AG08396 (cell line): Measurements from ENCODE around the gene SH3RF3.

ENCODE experiments used
- DNase-seq: peaks from one replicate; pipeline ENCODE4 v3.0.0; 2012; ENCODE audit warnings: low spot score, mixed read lengths

Gene SH3RF3

GRCh38 chr2:109183871-109184270, 54.9 kb downstream of the SH3RF3 start:
- no peak for DNase-seq

DNA sequence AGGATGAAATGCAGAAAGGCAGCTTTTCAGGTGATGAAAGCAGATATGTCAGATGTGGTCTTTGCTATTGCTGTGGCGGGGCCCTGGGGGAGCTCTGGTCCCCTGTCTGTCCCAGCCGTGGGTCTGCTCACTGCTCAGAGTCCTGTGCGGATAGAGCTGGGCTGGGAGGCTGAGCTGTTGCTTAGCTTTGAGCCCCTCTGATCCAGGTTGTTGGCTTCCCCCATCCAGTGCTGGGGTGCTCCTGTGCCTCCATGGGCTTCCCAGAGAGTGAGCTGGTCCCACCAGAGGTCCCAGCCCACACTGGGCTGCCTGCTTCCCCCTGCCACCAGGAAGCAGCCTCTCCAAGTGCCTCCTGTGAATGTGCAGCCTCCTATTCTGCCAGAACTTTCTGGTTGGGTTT, 55.4 kb downstream of the SH3RF3 start:
- DNase-seq, result no peak

GRCh38 chr2:109185338-109185737, 56.3 kb downstream of the SH3RF3 start:
- DNase-seq, result peak; percentile 77

- DNase-seq, result peak; percentile 79
Measured at GRCh38 chr2:109185821-109186570, 57.0 kb downstream of the SH3RF3 start.

DNA sequence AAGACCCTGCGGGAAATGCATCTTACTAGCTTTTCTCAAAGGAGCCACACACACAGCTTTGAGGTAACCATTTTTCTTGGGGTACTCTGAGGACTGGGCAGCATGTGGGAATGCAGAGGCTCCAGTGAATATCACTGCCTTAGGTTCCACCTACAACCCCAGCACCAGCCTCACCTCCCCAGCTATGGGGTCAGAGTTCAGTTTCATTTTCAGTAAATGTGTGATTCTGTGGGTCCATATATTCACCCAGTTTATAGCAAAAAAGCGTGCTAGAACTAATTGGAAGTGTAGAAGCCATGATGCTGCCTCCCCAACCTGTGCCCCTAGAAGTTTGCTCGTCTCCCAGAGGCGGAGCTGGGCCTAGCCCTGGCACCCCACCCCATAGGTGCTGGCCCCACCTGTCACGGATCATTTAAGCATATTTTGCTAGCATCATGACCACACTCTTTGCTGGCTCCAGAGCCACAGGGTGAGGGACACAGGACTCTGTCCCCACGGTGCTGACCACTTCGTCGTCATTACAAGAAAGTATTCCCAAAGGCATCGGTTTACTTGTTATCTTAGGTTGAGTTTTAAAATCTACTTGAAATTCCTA, 57.7 kb downstream of the SH3RF3 start:
- DNase-seq, result no peak

DNA sequence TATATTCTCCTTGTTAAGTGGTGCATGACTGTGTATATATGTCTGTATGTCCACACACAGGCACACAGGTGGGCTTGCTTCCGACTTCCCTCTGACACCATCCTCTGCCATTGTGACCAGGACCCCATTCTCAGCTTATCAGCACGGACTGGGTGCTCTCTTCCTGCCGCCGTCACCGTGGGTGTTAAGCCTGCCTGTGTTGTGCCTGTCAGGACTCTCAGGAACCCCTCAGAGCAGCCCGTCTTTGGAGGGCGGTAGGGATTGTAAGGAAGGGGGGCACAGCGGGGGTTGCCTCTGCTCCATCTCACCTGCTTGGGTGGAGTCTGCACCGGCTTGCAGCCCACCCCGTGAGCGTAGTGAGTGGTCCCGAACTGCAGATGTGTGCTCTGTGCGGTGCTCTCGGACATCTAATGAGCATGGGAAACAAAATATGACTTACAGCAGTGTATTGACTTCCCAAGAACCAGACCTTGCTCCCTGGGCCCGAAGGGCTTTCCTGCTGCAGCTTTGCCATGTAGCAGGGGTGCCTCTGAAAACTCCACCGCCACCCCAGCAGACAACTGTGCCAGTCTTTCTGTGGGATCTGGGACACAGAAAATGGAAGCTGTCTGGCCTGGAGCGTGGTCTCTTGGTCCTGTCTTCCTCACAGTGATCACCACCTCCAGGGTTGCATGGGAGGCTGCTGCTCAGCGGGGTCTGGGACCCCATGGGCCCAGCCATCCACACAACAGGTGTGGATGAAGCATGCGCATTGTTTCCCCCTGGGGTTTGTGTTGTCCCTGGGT, 58.9 kb downstream of the SH3RF3 start:
- no peak for DNase-seq

DNA sequence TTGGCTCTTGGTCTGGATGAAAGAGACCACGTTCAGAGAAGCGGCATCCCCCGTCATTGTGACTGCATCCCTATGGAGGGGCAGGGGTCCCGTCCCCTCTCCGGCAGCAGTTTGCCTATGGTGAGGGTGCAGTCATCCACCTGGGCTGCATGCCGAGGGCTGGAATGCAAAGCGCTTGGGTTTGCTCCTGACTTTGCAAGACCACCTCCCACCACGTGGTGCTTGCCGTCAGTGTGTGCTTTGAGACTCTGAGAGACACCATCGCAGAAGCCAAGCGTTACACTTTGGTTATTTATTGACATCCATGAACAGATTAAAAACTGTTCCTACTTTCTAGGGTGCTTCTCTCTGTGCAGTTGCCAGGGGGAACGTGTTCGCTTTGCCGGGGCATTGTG, 59.5 kb downstream of the SH3RF3 start:
- no peak for DNase-seq

GRCh38 chr2:109188898-109189297, 59.9 kb downstream of the SH3RF3 start:
- DNase-seq, result no peak

DNA sequence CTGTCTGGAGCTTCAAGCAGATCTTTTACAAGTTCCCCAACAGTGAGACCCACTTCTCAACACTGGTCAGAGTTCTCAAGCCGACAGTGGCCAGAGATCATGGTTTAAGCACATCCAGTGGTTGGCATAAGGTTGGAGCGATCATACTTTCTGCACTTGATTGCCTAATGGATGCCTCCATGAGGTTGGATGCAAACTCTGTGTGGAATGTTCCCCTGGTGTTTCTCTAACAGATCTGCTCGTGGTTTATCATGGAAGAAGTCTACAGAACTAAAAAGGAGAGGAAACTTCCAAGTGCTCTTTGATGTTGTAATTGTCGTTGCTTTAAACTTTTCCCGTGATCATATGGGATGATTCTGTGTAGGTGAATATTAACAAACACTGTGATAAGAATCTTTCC, 60.7 kb downstream of the SH3RF3 start:
- DNase-seq, result no peak

GRCh38 chr2:109193807-109194619, 65.0 kb downstream of the SH3RF3 start:
- DNase-seq, result no peak

DNA sequence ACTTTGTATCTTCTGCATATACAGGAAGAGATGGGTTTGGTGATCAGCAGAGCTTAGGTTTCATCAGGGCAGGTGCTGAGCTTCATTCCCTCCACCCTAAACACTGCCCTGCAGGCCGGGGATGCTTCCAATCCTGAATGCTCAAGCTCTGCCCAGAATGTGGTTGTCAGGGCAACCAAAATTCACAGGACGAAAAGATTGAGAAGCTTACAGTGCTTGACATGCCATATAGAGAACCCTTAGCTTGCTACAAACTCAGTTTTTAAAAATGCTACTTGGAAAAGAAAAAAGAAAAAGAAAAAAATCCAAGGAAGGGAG, 65.6 kb downstream of the SH3RF3 start:
- DNase-seq, result no peak

DNA sequence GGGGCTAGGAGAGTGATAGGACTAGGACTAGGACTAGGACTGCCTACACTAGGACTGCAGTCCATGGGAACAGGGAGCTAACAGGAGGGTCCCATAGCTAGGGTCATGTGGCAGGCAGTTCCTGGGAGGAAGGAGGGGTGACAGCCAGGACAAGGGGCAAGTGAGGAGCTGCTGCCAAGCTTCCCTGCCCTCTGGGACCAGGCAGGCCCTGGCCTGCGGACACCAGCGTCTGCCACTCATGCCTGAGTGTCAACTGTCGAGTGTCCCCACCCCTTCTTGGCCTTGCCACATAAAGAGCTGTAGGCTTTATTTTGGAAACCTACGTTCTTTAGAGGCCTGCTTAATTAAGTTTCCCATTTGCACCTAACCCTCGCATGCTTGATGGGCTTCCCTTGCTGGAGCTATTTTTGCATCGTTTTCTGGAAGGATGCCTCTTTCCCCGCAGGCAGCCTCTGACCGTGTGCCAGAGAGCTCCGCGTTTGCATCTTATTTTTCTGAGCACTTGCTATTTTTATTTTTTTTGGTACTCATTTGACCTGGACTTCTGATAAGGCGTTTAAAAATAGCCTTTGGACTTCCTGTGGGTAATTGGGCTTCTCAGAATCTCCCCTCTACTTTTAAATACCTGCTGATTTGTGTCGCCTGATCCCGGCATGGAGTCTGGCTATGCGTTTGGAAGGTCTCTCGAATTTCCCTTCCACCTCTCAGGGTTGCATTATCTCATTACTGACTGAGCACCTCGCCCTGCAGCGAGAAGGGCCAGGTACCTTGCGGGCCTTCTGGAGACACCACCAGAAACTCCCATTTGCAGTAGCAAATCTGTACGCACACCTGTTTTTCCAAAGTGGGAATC, 66.4 kb downstream of the SH3RF3 start:
- no peak for DNase-seq

GRCh38 chr2:109196081-109196875, 67.3 kb downstream of the SH3RF3 start:
- DNase-seq, result no peak

DNA sequence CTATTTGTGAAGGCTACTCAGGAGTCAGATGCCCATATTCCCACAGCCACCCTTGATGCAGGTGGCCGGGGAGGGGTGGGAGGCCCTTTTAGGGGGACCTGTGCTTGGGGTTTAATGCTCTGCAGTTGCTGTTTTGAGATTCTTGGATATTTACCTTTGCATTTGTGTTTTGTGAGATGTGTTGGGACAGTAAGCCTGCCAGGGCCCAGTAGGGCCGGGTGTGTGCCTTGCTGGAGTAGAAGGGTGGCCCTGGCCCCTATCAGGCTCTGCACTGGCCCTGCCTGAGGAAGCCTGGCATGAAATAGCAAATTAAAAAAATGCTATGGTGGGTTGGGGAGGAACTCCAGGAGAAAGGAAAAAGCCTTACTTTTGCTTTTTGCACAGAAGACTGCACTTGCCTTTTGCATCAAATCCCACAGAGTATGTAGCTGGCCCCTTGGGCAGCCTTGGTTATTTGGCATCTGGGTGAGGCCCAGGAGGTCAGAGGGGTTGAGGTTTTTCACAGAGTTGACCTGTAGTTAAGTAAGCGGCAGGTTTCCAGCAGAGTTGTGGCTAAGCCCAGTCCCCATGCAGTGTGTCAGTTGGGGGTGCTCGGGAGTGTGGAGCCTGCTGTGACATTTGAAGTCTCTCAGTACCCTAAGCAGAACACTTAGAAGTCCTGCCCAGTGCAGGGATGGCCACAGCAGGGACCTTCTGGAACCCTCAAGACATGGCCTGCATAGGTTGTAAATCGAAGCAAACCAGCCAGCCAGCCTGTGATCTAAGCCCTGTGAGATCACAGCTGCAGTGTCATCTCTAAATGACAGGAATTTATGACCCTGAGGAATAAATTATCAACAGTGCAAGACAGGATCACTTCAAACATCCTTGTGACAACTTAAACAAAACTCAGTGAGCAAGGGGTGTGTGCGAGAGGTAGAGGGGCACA, 68.8 kb downstream of the SH3RF3 start:
- DNase-seq, result no peak

DNA sequence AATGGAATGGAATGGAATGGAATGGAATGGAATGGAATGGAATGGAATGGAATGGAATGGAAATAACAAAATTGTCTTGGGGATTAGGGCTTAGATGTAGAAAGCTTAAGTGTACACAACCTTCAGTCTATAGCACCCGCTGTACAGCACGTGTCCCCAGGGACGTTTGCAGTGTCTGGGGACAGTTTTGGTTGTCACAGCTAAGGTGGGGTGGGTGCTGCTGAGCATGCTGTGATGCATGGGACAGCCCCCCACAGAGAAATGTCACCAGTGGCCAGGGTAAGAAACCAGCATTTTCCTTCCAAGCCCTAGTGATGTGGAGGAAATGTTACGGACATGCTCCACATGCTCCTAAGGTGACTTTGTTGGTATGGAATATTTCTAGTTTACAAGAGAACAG, 70.8 kb downstream of the SH3RF3 start:
- DNase-seq, result no peak

GRCh38 chr2:109200616-109201464, 71.8 kb downstream of the SH3RF3 start:
- no peak for DNase-seq

- DNase-seq, result no peak
Measured at GRCh38 chr2:109201465-109202327, 72.7 kb downstream of the SH3RF3 start.

DNA sequence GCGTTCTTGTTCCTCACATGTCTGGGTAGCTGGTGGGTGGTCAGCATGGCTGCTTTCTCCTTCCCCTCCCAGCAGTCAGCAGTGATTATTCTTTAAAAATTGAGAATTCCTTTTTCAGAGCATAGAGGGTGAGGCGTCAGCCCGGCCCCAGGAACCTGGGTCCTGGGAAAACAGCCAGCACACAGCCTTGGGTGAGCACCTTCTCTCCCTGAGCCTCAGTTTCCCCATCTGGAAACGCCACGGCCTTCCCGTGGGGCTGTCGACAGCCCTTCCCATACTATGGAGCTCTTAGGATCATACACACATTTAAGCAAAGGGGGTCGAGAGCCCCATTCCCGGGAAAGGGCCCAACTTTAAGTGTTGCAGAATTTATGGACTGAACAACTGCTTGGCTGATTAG, 73.5 kb downstream of the SH3RF3 start:
- DNase-seq, result no peak
